Head of caudate nucleus (tissue), 42 donors: Measurements from ENCODE around the gene ANKRD42.

Experiments used
- DNase-seq, 42 donors: peaks; one replicate each; pipeline versions ENCODE4 v3.0.0 to v3.0.0-alpha.2; 2020 to 2021; ENCODE audit warnings: mixed read lengths in 7 of 42
- intact Hi-C: fragments of 100-400 bp; cut with DNase I; formaldehyde crosslinking; loops from one replicate; pipeline ENCODE4 v1.15.0; 2022

Gene ANKRD42

GRCh38 chr11:83193315-83194280, at the start of gene ANKRD42:
TSS of gene ANKRD42 (plus strand) at chr11:83193712. CDS start at chr11:83194671, 959 bp downstream.
- intact Hi-C loops, result loop anchor here (1.0 to 10.0 kb wide), 2 partner anchors 36 to 289 kb away; partner anchors contain the start of genes DDIAS, PCF11 and PRCP
- peak; percentile 88 to 97 (median 94) for DNase-seq

- DNase-seq, result peak in 35 of 42 donors; percentile 20 to 84 (median 50)
- intact Hi-C loops, result no loop called here
Measured at GRCh38 chr11:83147895-83148294, 45.6 kb upstream of the ANKRD42 start.

GRCh38 chr11:83150450-83150849, 43.1 kb upstream of the ANKRD42 start:
- DNase-seq, result no peak
- intact Hi-C loops, result loop anchor here (10.0 kb wide), 2 partner anchors 136 to 246 kb away; partner anchors contain the start of genes DDIAS and PRCP

- DNase-seq, result no peak
- intact Hi-C loops, result loop anchor here (10.0 kb wide), 2 partner anchors 137 to 247 kb away; partner anchors contain the start of genes DDIAS and PRCP
Measured at GRCh38 chr11:83151274-83151977, 42.1 kb upstream of the ANKRD42 start.

GRCh38 chr11:83152264-83152663, 41.2 kb upstream of the ANKRD42 start:
- intact Hi-C loops, result loop anchor here (10.0 kb wide), 2 partner anchors 137 to 247 kb away; partner anchors contain the start of genes DDIAS and PRCP
- DNase-seq, result no peak

- intact Hi-C loops, result loop anchor here (10.0 kb wide), 2 partner anchors 139 to 249 kb away; partner anchors contain the start of genes DDIAS and PRCP
- no peak for DNase-seq
Measured at GRCh38 chr11:83153764-83154163, 39.7 kb upstream of the ANKRD42 start.

- intact Hi-C loops, result loop anchor here (2.0 to 10.0 kb wide), 3 partner anchors 86 to 252 kb away; partner anchors contain the start of genes DDIAS, PRCP and RAB30
- peak in 37 of 42 donors; percentile 27 to 100 (median 99) for DNase-seq
Measured at GRCh38 chr11:83156144-83156995, 37.1 kb upstream of the ANKRD42 start.

GRCh38 chr11:83156996-83157593, 36.4 kb upstream of the ANKRD42 start, which contains the start of gene PCF11:
TSS of gene PCF11 (plus strand) at chr11:83157131. CDS start at chr11:83157440, 309 bp downstream.
- intact Hi-C loops, result loop anchor here (1.0 to 10.0 kb wide), 4 partner anchors 36 to 252 kb away; partner anchors contain the start of genes ANKRD42, DDIAS, PRCP and RAB30
- DNase-seq, result peak in 8 of 42 donors; percentile 98 to 99 (median 98)

- intact Hi-C loops, result loop anchor here (1.0 to 10.0 kb wide), 4 partner anchors 36 to 253 kb away; partner anchors contain the start of genes ANKRD42, DDIAS, PRCP and RAB30
- peak; percentile 17 to 87 (median 72) for DNase-seq
Measured at GRCh38 chr11:83157594-83158356, 35.7 kb upstream of the ANKRD42 start.

- intact Hi-C loops, result loop anchor here (10.0 kb wide), 2 partner anchors 144 to 254 kb away; partner anchors contain the start of genes DDIAS and PRCP
- no peak for DNase-seq
Measured at GRCh38 chr11:83158357-83158786, 35.1 kb upstream of the ANKRD42 start.

GRCh38 chr11:83158965-83159901, 34.3 kb upstream of the ANKRD42 start:
- intact Hi-C loops, result loop anchor here (10.0 kb wide), 2 partner anchors 144 to 254 kb away; partner anchors contain the start of genes DDIAS and PRCP
- DNase-seq, result no peak

- intact Hi-C loops, result loop anchor here (10.0 kb wide), 2 partner anchors 145 to 255 kb away; partner anchors contain the start of genes DDIAS and PRCP
- peak in 1 of 42 donors; percentile 5 for DNase-seq
Measured at GRCh38 chr11:83159902-83160865, 33.3 kb upstream of the ANKRD42 start.

- no peak for DNase-seq
- intact Hi-C loops, result no loop called here
Measured at GRCh38 chr11:83161610-83162199, 31.8 kb upstream of the ANKRD42 start.

- intact Hi-C loops, result no loop called here
- no peak for DNase-seq
Measured at GRCh38 chr11:83162377-83162776, 31.1 kb upstream of the ANKRD42 start.
